ENCODE data around the gene GARIN3.
A peak's percentile ranks its signal among the peaks of the same experiment; 100 is the strongest.

The GARIN3 gene

DNA sequence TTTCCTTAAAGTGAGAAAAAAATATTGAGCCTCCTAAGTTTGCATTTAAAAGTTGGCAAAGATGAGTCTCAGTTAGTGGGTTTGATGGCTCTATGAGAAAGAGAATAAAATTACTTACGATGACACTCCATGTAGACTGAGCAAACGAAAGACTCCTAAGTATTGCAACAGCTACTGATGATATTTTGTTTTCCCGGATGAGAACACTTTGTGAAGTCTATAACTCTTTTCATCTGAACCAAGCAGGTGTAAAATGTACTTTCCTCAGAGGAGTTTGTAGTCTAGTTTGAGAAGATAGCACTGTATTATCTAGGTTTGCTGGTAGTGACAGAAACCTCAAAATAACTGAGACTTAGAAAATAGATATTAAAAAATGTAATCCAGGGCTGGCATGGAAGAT is 12.9 kb upstream of the GARIN3 start:
- H3K9me3 ChIP-seq (ENCODE audit: control insufficient read depth, insufficient read depth, low read depth, low read length): no peaks in the 10 kb centered on the region
- H3K27ac ChIP-seq (ENCODE audit: extremely low read depth, low read depth, low read length): no peak overlapping the region
- ChIA-PET POLR2A (no interaction called here), CTCF (interaction anchor here (1.3 kb wide), 1 partner anchor 74 kb away, joined by 4 read pairs; no protein-coding TSS in a partner anchor)
- no peaks in the 10 kb centered on the region for H3K4me1 ChIP-seq (ENCODE audit: control insufficient read depth, insufficient read depth, low read length)
- TF ChIP-seq ZNF202 (tag by site-specific recombination; IDR thresholded peaks at IDR 0.05; ENCODE audit: borderline replicate concordance) (no peak), ZNF266 (tag by site-specific recombination; IDR thresholded peaks at IDR 0.05; ENCODE audit: low read depth) (no peak), ZBTB7A (tag by site-specific recombination; IDR thresholded peaks at IDR 0.05; ENCODE audit: low read depth) (no peak), ZNF112 (tag by site-specific recombination; IDR thresholded peaks at IDR 0.05) (no peak), ZNF473 (tag by site-specific recombination; IDR thresholded peaks at IDR 0.05) (no peak), ZNF140 (tag by site-specific recombination; IDR thresholded peaks at IDR 0.05) (no peak), ZNF561 (tag by site-specific recombination; IDR thresholded peaks at IDR 0.05; ENCODE audit: borderline replicate concordance) (no peak)
- TF ChIP-seq, protein P1, sequence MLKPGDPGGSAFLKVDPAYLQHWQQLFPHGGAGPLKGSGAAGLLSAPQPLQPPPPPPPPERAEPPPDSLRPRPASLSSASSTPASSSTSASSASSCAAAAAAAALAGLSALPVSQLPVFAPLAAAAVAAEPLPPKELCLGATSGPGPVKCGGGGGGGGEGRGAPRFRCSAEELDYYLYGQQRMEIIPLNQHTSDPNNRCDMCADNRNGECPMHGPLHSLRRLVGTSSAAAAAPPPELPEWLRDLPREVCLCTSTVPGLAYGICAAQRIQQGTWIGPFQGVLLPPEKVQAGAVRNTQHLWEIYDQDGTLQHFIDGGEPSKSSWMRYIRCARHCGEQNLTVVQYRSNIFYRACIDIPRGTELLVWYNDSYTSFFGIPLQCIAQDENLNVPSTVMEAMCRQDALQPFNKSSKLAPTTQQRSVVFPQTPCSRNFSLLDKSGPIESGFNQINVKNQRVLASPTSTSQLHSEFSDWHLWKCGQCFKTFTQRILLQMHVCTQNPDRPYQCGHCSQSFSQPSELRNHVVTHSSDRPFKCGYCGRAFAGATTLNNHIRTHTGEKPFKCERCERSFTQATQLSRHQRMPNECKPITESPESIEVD (tag by site-specific recombination; IDR thresholded peaks at IDR 0.05): no peak
- TF ChIP-seq, protein P2, sequence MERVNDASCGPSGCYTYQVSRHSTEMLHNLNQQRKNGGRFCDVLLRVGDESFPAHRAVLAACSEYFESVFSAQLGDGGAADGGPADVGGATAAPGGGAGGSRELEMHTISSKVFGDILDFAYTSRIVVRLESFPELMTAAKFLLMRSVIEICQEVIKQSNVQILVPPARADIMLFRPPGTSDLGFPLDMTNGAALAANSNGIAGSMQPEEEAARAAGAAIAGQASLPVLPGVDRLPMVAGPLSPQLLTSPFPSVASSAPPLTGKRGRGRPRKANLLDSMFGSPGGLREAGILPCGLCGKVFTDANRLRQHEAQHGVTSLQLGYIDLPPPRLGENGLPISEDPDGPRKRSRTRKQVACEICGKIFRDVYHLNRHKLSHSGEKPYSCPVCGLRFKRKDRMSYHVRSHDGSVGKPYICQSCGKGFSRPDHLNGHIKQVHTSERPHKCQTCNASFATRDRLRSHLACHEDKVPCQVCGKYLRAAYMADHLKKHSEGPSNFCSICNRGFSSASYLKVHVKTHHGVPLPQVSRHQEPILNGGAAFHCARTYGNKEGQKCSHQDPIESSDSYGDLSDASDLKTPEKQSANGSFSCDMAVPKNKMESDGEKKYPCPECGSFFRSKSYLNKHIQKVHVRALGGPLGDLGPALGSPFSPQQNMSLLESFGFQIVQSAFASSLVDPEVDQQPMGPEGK (tag by site-specific recombination; IDR thresholded peaks at IDR 0.05): no peak
- no peaks in the 10 kb centered on the region for H3K36me3 ChIP-seq (ENCODE audit: control insufficient read depth in 2 of 2, insufficient read depth in 1 of 2, low read length in 2 of 2)
- no peak overlapping the region for H3K4me3 ChIP-seq (ENCODE audit: low read depth, low read length)

GRCh38 chr5:157177953-157178352 is 11.9 kb upstream of the GARIN3 start:
- Histone ChIP-seq H3K36me3 (ENCODE audit: control insufficient read depth in 2 of 2, insufficient read depth in 1 of 2, low read length in 2 of 2) (no peaks in the 10 kb centered on the region), H3K4me3 (ENCODE audit: low read depth, low read length) (no peak overlapping the region), H3K9me3 (ENCODE audit: control insufficient read depth, insufficient read depth, low read depth, low read length) (no peaks in the 10 kb centered on the region), H3K4me1 (ENCODE audit: control insufficient read depth, insufficient read depth, low read length) (no peaks in the 10 kb centered on the region), H3K27ac (ENCODE audit: extremely low read depth, low read depth, low read length) (no peak overlapping the region)
- POLR2A ChIA-PET: no interaction called here
- TF ChIP-seq EGR2 (tag by site-specific recombination; IDR thresholded peaks at IDR 0.05; ENCODE audit: low read depth) (peak; percentile 28; the same call in 1 of the 2 replicates), ZNF830 (tag by site-specific recombination; IDR thresholded peaks at IDR 0.05; ENCODE audit: low read depth) (no peak)
- CTCF ChIA-PET: no interaction called here

GRCh38 chr5:157175071-157175612 is 9.1 kb upstream of the GARIN3 start:
- no peaks in the 10 kb centered on the region for H3K9me3 ChIP-seq (ENCODE audit: control insufficient read depth, insufficient read depth, low read depth, low read length)
- H3K4me3 ChIP-seq (ENCODE audit: low read depth, low read length): no peak overlapping the region
- POLR2A ChIA-PET: no interaction called here
- H3K4me1 ChIP-seq (ENCODE audit: control insufficient read depth, insufficient read depth, low read length): no peaks in the 10 kb centered on the region
- H3K27ac ChIP-seq (ENCODE audit: extremely low read depth, low read depth, low read length): no peak overlapping the region
- no peaks in the 10 kb centered on the region for H3K36me3 ChIP-seq (ENCODE audit: control insufficient read depth in 2 of 2, insufficient read depth in 1 of 2, low read length in 2 of 2)
- CTCF ChIA-PET: no interaction called here
- TF ChIP-seq ZNF664 (tag by site-specific recombination; IDR thresholded peaks at IDR 0.05) (no peak), ZIC2 (tag by site-specific recombination; IDR thresholded peaks at IDR 0.05) (no peak), ZNF544 (tag by site-specific recombination; IDR thresholded peaks at IDR 0.05) (no peak), KLF7 (tag by site-specific recombination; IDR thresholded peaks at IDR 0.05; ENCODE audit: borderline replicate concordance) (no peak), ZNF660 (tag by site-specific recombination; IDR thresholded peaks at IDR 0.05) (no peak), ZSCAN18 (tag by site-specific recombination; IDR thresholded peaks at IDR 0.05) (no peak), SCRT1 (tag by site-specific recombination; IDR thresholded peaks at IDR 0.05; ENCODE audit: borderline replicate concordance) (no peak), BCL6B (tag by site-specific recombination; IDR thresholded peaks at IDR 0.05) (no peak), TRIM28 (IDR thresholded peaks at IDR 0.05; ENCODE audit: borderline replicate concordance, low read length) (no peak), ZNF596 (tag by site-specific recombination; IDR thresholded peaks at IDR 0.05) (no peak), KLF10 (tag by site-specific recombination; IDR thresholded peaks at IDR 0.05) (no peak)
- TF ChIP-seq, protein P3, sequence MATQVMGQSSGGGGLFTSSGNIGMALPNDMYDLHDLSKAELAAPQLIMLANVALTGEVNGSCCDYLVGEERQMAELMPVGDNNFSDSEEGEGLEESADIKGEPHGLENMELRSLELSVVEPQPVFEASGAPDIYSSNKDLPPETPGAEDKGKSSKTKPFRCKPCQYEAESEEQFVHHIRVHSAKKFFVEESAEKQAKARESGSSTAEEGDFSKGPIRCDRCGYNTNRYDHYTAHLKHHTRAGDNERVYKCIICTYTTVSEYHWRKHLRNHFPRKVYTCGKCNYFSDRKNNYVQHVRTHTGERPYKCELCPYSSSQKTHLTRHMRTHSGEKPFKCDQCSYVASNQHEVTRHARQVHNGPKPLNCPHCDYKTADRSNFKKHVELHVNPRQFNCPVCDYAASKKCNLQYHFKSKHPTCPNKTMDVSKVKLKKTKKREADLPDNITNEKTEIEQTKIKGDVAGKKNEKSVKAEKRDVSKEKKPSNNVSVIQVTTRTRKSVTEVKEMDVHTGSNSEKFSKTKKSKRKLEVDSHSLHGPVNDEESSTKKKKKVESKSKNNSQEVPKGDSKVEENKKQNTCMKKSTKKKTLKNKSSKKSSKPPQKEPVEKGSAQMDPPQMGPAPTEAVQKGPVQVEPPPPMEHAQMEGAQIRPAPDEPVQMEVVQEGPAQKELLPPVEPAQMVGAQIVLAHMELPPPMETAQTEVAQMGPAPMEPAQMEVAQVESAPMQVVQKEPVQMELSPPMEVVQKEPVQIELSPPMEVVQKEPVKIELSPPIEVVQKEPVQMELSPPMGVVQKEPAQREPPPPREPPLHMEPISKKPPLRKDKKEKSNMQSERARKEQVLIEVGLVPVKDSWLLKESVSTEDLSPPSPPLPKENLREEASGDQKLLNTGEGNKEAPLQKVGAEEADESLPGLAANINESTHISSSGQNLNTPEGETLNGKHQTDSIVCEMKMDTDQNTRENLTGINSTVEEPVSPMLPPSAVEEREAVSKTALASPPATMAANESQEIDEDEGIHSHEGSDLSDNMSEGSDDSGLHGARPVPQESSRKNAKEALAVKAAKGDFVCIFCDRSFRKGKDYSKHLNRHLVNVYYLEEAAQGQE (tag by site-specific recombination; IDR thresholded peaks at IDR 0.05): no peak

Data from HEK293 (cell line).